ENCODE results near the gene TMEM181. TPM values are rescaled to one million over a fixed set of nuclear protein-coding genes. Genes with fewer than 3 reads are reported as not detected.
A peak's percentile ranks its signal among the peaks of the same experiment; 100 is the strongest.
"Not testable (repeated sequence)": the region's sequence is repeated elsewhere in the genome, so short reads cannot be mapped to it uniquely, and the experiment has no call there.

The TMEM181 gene
- total RNA-seq, 6 experiments from 2014 or later = 11.3 to 14.0 (median 12.5) TPM

DNA sequence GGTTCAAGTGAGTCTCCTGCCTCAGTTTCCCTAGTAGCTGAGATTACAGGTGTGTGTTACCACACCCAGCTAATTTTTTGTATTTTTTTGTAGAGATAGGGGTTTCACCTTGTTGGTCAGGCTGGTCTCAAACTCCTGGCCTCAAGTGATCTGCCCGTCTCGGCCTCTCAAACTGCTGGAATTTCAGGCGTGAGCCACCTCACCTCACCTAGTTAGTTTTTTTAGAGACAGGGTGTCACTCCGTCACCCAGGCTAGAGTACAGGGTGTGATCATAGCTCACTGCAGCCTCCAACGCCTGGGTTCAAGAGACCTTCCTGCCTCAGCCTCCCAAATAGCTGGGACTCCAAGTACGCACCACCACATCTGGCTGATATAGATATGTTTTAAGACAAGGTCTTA is 112.8 kb downstream of the TMEM181 start:
- ATAC-seq = no peak
- H3K36me3 ChIP-seq = no peaks in the 10 kb centered on the region
- H3K4me1 ChIP-seq = peaks cover 0 to 6% (median 2%) of the 10 kb centered on the region in 4 donors
- 88% methylated on average over 4 of the region's 6 CpGs for WGBS (ENCODE audit: insufficient coverage, low coverage, low lambda C conversion rate, missing lambda C conversion rate)
- no peaks in the 10 kb centered on the region for H3K27me3 ChIP-seq
- no peak overlapping the region for H3K4me3 ChIP-seq
- no peak overlapping the region for H3K27ac ChIP-seq
- intact Hi-C loops (cut with DNase I) = no loop called here
- H3K9me3 ChIP-seq = no peaks in the 10 kb centered on the region
- no peak for DNase-seq
- no peak for TF ChIP-seq POLR2A (IDR thresholded peaks at IDR 0.05)
- TF ChIP-seq, protein P1, sequence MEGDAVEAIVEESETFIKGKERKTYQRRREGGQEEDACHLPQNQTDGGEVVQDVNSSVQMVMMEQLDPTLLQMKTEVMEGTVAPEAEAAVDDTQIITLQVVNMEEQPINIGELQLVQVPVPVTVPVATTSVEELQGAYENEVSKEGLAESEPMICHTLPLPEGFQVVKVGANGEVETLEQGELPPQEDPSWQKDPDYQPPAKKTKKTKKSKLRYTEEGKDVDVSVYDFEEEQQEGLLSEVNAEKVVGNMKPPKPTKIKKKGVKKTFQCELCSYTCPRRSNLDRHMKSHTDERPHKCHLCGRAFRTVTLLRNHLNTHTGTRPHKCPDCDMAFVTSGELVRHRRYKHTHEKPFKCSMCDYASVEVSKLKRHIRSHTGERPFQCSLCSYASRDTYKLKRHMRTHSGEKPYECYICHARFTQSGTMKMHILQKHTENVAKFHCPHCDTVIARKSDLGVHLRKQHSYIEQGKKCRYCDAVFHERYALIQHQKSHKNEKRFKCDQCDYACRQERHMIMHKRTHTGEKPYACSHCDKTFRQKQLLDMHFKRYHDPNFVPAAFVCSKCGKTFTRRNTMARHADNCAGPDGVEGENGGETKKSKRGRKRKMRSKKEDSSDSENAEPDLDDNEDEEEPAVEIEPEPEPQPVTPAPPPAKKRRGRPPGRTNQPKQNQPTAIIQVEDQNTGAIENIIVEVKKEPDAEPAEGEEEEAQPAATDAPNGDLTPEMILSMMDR (IDR thresholded peaks at IDR 0.05) = no peak

DNA sequence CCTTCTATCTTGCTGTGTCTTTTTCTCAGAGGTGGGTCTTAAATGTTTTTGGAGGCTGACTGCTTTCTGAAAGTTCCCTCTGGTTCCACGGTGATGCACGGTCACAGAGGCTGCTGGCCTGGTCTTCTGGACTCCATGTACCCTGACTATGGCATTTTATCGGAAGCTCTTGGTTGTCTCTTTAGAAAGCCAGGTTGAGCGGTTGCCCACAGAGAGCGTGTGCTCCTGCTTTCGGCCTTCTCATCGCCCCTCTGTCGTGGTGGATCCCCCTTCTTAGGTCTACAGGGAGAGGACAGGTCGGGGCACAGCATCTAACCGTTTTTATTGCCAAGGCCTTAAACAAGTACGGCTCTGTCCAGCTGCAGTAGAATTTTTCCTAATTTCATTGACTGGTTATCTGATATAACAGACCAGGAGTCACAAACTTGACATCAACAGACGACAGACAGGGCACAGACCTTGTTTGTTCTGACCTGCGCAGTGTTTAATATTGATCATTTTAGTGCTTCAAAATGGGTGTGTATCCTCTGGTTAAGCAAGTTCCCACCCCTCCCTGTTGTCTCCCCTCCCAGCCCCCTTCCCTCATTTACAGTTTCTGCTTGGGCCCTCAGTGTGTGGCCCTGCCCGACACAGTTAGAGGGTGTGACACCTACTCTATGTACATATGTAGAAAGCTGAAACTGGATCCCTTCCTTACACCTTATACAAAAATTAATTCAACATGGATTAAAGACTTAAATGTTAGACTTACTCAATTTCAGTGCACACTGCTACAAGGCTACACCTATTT is 114.6 kb downstream of the TMEM181 start:
- Histone ChIP-seq H3K4me3 (no peak overlapping the region), H3K4me1 (peaks cover 0 to 6% (median 2%) of the 10 kb centered on the region in 4 donors), H3K27ac (peak overlapping the region in 1 of 3 donors; percentile 24), H3K36me3 (no peaks in the 10 kb centered on the region), H3K9me3 (no peaks in the 10 kb centered on the region), H3K27me3 (no peaks in the 10 kb centered on the region)
- ATAC-seq (peak; percentile 85 to 93 (median 90)), DNase-seq (no peak)
- TF ChIP-seq, protein P1 (IDR thresholded peaks at IDR 0.05) = no peak
- TF ChIP-seq POLR2A (IDR thresholded peaks at IDR 0.05) = no peak
- WGBS (ENCODE audit: insufficient coverage, low coverage, low lambda C conversion rate, missing lambda C conversion rate) = 39% methylated on average over 6 of the region's 14 CpGs
- intact Hi-C loops (cut with DNase I) = no loop called here

DNA sequence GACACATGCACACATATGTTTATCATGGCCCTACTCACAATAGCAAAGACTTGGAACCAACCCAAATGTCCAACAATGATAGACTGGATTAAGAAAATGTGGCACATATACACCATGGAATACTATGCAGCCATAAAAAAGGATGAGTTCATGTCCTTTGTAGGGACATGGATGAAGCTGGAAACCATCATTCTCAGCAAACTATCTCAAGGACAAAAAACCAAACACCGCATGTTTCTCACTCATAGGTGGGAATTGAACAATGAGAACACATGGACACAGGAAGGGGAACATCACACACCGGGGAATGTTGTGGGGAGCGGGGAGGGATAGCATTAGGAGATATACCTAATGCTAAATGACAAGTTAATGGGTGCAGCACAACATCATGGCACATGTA is 117.2 kb downstream of the TMEM181 start:
- H3K27me3 ChIP-seq; H3K27ac ChIP-seq; H3K9me3 ChIP-seq; H3K36me3 ChIP-seq; DNase-seq; H3K4me3 ChIP-seq; intact Hi-C loops (cut with DNase I); H3K4me1 ChIP-seq; ATAC-seq: not testable (repeated sequence)
- WGBS (ENCODE audit: insufficient coverage, low coverage, low lambda C conversion rate, missing lambda C conversion rate) = 80% methylated on average over 1 of the region's 3 CpGs

DNA sequence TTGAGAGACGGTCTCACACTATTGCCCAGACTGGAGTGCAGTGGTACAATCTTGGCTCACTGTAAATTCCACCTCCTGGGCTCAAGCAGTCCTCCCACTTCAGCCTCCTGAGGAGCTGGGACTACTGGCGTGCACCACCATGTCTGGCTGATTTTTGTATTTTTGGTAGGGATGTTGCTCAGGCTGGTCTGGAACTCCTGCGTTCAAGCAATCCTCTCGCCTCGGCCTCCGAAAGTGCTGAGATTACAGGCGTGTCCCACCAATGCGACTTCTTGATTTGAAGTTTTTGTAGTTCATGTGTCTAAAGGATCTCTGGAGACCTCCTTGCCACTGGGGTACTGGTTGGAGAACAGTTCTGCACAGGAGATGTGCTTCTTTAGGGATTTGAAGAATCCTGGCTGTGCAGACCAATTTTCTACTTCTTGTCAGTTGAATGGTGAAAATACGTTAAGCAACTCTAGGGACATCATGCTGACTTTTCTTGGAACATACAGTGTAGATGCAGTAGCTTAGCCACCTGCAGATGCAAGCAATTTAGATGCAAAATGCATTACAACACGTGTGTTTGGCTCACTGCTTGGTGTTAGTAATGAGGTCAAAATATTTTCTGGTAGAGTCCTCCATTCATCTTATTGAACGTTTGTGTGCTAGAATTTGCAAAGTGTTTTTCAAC is 118.2 kb downstream of the TMEM181 start:
- Histone ChIP-seq H3K9me3 (no peaks in the 10 kb centered on the region), H3K4me1 (peaks cover 0 to 6% (median 2%) of the 10 kb centered on the region in 4 donors), H3K27ac (no peak overlapping the region), H3K4me3 (no peak overlapping the region), H3K27me3 (no peaks in the 10 kb centered on the region), H3K36me3 (no peaks in the 10 kb centered on the region)
- peak in 1 of 3 donors; percentile 23 for DNase-seq
- ATAC-seq = no peak
- intact Hi-C loops (cut with DNase I) = no loop called here
- TF ChIP-seq, protein P1 (IDR thresholded peaks at IDR 0.05) = no peak
- TF ChIP-seq POLR2A (IDR thresholded peaks at IDR 0.05) = no peak
- WGBS (ENCODE audit: insufficient coverage, low coverage, low lambda C conversion rate, missing lambda C conversion rate) = 77% methylated on average over 8 of the region's 11 CpGs

DNA sequence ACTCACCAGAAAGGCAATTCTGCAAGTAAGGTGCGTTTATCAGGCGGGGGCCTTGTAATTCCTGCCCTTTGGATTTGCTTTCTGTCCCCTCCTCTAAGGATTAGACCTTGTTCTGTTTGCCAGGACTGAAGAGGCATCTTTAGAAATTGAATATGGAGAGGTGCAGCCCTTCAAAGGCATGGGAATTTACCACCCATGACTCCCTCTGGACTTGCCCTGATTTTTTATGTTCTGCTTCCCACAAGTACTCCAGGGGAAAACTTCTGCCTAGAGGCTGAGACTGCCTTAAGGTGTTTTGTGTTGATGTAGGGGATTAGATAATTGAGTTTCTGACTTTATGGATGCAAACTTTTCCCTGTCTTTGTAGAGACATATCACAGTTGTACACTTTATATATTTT is 120.1 kb downstream of the TMEM181 start:
- intact Hi-C loops (cut with DNase I) = no loop called here
- Histone ChIP-seq H3K27me3 (no peaks in the 10 kb centered on the region), H3K4me3 (no peak overlapping the region), H3K27ac (no peak overlapping the region), H3K9me3 (no peaks in the 10 kb centered on the region), H3K36me3 (no peaks in the 10 kb centered on the region), H3K4me1 (peaks cover 0 to 1% (median 0%) of the 10 kb centered on the region in 4 donors)
- WGBS (ENCODE audit: insufficient coverage, low coverage, low lambda C conversion rate, missing lambda C conversion rate) = 80% methylated on average over 2 of the region's 2 CpGs
- ATAC-seq (no peak), DNase-seq (no peak)
- no peak for TF ChIP-seq POLR2A (IDR thresholded peaks at IDR 0.05)
- TF ChIP-seq, protein P1 (IDR thresholded peaks at IDR 0.05) = no peak

Measured in right lobe of liver (tissue), 6 donors.